LNCaP clone FGC (cell line): ENCODE data around the gene ZBTB9.

Experiments
- DNase-seq: peaks from one replicate; pipeline ENCODE4 v3.0.0-alpha.2; 2011; ENCODE audit warnings: low read depth
- H3K4me3 ChIP-seq: 2 replicates; pipeline ENCODE4 v1.5.1; 2011; ENCODE audit warnings: mild to moderate bottlenecking, low read depth, low read length, control low read depth
- CTCF ChIP-seq: IDR thresholded peaks from 2 replicates; pipeline ENCODE4 v1.5.1; 2012; ENCODE audit warnings: mild to moderate bottlenecking; ENCODE audit not compliant: control insufficient read depth, insufficient read depth; ENCODE audit errors: extremely low read depth

ZBTB9 gene

GRCh38 chr6:33439956-33440648 is 14.3 kb upstream of the ZBTB9 start:
- H3K4me3 ChIP-seq, result no peak overlapping the region
- DNase-seq, result no peak
- no peak for TF ChIP-seq CTCF

GRCh38 chr6:33440649-33441309 is 13.6 kb upstream of the ZBTB9 start:
- no peak overlapping the region for H3K4me3 ChIP-seq
- TF ChIP-seq CTCF, result no peak
- DNase-seq, result no peak

- no peak for TF ChIP-seq CTCF
- H3K4me3 ChIP-seq, result no peak overlapping the region
- DNase-seq, result no peak
Measured at GRCh38 chr6:33441457-33441856, 12.9 kb upstream of the ZBTB9 start.

DNA sequence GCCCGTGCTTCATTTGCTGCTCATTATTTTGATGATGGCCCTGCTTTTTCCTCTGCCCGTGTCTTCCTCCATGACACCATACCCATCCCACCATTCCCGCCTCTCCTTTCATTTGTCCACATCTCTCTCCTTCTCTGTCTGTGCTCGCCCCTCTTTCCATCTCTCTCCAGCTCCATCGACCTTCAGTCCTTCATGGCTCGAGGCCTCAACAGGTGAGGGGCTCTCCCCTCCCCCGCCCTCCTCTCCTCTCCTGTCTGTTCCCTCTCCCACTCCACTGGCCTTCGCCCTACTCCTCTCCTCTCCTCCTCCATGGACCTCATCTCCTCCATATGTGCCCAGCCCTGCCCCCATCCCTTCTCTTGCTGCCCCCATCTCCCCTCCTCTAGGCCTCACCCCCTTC is 12.1 kb upstream of the ZBTB9 start:
- TF ChIP-seq CTCF, result no peak
- DNase-seq, result no peak
- H3K4me3 ChIP-seq, result no peak overlapping the region

GRCh38 chr6:33443025-33443424 is 11.4 kb upstream of the ZBTB9 start:
- no peak for DNase-seq
- no peak for TF ChIP-seq CTCF
- H3K4me3 ChIP-seq, result no peak overlapping the region

GRCh38 chr6:33443619-33444504 is 10.5 kb upstream of the ZBTB9 start:
- DNase-seq, result no peak
- TF ChIP-seq CTCF, result no peak
- no peak overlapping the region for H3K4me3 ChIP-seq
